ENCODE results near the gene CATSPER4. TPM values are rescaled to one million over a fixed set of nuclear protein-coding genes. Genes with fewer than 3 reads are reported as not detected.

The CATSPER4 gene
- total and polyA plus RNA-seq, 9 donors, result 0.06 TPM; not detected in 8

- 74% methylated on average over 4 of the region's 5 CpGs for WGBS (ENCODE audit: insufficient coverage)
- Histone ChIP-seq H3K27me3 (ENCODE audit: control insufficient read depth, insufficient read depth, low read length) (peaks cover 35% of the 10 kb centered on the region), H3K4me3 (ENCODE audit: low read length) (no peak overlapping the region), H3K9me3 (replicated peaks; ENCODE audit: control insufficient read depth, low read depth, low read length) (no peaks in the 10 kb centered on the region), H3K36me3 (ENCODE audit: control insufficient read depth, insufficient read depth, low read length) (no peaks in the 10 kb centered on the region), H3K4me1 (ENCODE audit: control insufficient read depth, insufficient read depth, low read length) (peaks cover 47% of the 10 kb centered on the region), H3K27ac (ENCODE audit: low read length) (no peak overlapping the region)
- no peak for DNase-seq
Measured at GRCh38 chr1:26158271-26158907, 32.0 kb upstream of the CATSPER4 start.

- Histone ChIP-seq H3K27ac (ENCODE audit: low read length) (peak within 1 kb of the TSS; percentile 35), H3K36me3 (ENCODE audit: control insufficient read depth, insufficient read depth, low read length) (no peaks in the 10 kb centered on the region), H3K4me1 (ENCODE audit: control insufficient read depth, insufficient read depth, low read length) (peaks cover 53% of the 10 kb centered on the region), H3K9me3 (replicated peaks; ENCODE audit: control insufficient read depth, low read depth, low read length) (no peaks in the 10 kb centered on the region), H3K4me3 (ENCODE audit: low read length) (peak within 1 kb of the TSS; percentile 16), H3K27me3 (ENCODE audit: control insufficient read depth, insufficient read depth, low read length) (peaks cover 35% of the 10 kb centered on the region)
- 18% methylated on average over 2 of the region's 6 CpGs for WGBS (ENCODE audit: insufficient coverage)
- DNase-seq, result peak; percentile 33
Measured at GRCh38 chr1:26158908-26159742, 31.3 kb upstream of the CATSPER4 start, which contains the start of gene FAM110D. Gene FAM110D, plus strand, starts transcription at chr1:26159079. Its CDS starts 2,213 bp downstream, at chr1:26161292.

GRCh38 chr1:26159743-26160039, 30.7 kb upstream of the CATSPER4 start:
- WGBS (ENCODE audit: insufficient coverage), result 100% methylated on average over 1 of the region's 4 CpGs
- H3K27ac ChIP-seq (ENCODE audit: low read length), result peak overlapping the region; percentile 35
- H3K27me3 ChIP-seq (ENCODE audit: control insufficient read depth, insufficient read depth, low read length), result peaks cover 35% of the 10 kb centered on the region
- H3K4me1 ChIP-seq (ENCODE audit: control insufficient read depth, insufficient read depth, low read length), result peaks cover 55% of the 10 kb centered on the region
- H3K9me3 ChIP-seq (replicated peaks; ENCODE audit: control insufficient read depth, low read depth, low read length), result no peaks in the 10 kb centered on the region
- H3K4me3 ChIP-seq (ENCODE audit: low read length), result peak overlapping the region; percentile 16
- DNase-seq, result no peak
- no peaks in the 10 kb centered on the region for H3K36me3 ChIP-seq (ENCODE audit: control insufficient read depth, insufficient read depth, low read length)

- DNase-seq, result no peak
- peaks cover 51% of the 10 kb centered on the region for H3K4me1 ChIP-seq (ENCODE audit: control insufficient read depth, insufficient read depth, low read length)
- no peaks in the 10 kb centered on the region for H3K9me3 ChIP-seq (replicated peaks; ENCODE audit: control insufficient read depth, low read depth, low read length)
- H3K36me3 ChIP-seq (ENCODE audit: control insufficient read depth, insufficient read depth, low read length), result no peaks in the 10 kb centered on the region
- H3K27ac ChIP-seq (ENCODE audit: low read length), result no peak overlapping the region
- WGBS (ENCODE audit: insufficient coverage), result 13% methylated on average over 9 of the region's 18 CpGs
- H3K27me3 ChIP-seq (ENCODE audit: control insufficient read depth, insufficient read depth, low read length), result peaks cover 24% of the 10 kb centered on the region
- H3K4me3 ChIP-seq (ENCODE audit: low read length), result peak overlapping the region; percentile 46
Measured at GRCh38 chr1:26160527-26161414, 29.6 kb upstream of the CATSPER4 start.

GRCh38 chr1:26161415-26162219, 28.8 kb upstream of the CATSPER4 start:
- peak; percentile 69 for DNase-seq
- H3K27ac ChIP-seq (ENCODE audit: low read length), result peak overlapping the region; percentile 20
- no peaks in the 10 kb centered on the region for H3K36me3 ChIP-seq (ENCODE audit: control insufficient read depth, insufficient read depth, low read length)
- peaks cover 48% of the 10 kb centered on the region for H3K4me1 ChIP-seq (ENCODE audit: control insufficient read depth, insufficient read depth, low read length)
- 1% methylated on average over 98 of the region's 98 CpGs for WGBS (ENCODE audit: insufficient coverage)
- peaks cover 18% of the 10 kb centered on the region for H3K27me3 ChIP-seq (ENCODE audit: control insufficient read depth, insufficient read depth, low read length)
- H3K9me3 ChIP-seq (replicated peaks; ENCODE audit: control insufficient read depth, low read depth, low read length), result no peaks in the 10 kb centered on the region
- peak overlapping the region; percentile 46 for H3K4me3 ChIP-seq (ENCODE audit: low read length)

- Histone ChIP-seq H3K27ac (ENCODE audit: low read length) (no peak overlapping the region), H3K4me3 (ENCODE audit: low read length) (peak overlapping the region; percentile 46), H3K27me3 (ENCODE audit: control insufficient read depth, insufficient read depth, low read length) (peaks cover 18% of the 10 kb centered on the region), H3K4me1 (ENCODE audit: control insufficient read depth, insufficient read depth, low read length) (peaks cover 44% of the 10 kb centered on the region), H3K9me3 (replicated peaks; ENCODE audit: control insufficient read depth, low read depth, low read length) (no peaks in the 10 kb centered on the region), H3K36me3 (ENCODE audit: control insufficient read depth, insufficient read depth, low read length) (no peaks in the 10 kb centered on the region)
- DNase-seq, result no peak
- 35% methylated on average over 18 of the region's 21 CpGs for WGBS (ENCODE audit: insufficient coverage)
Measured at GRCh38 chr1:26162220-26162709, 28.1 kb upstream of the CATSPER4 start.

- peaks cover 40% of the 10 kb centered on the region for H3K4me1 ChIP-seq (ENCODE audit: control insufficient read depth, insufficient read depth, low read length)
- H3K4me3 ChIP-seq (ENCODE audit: low read length), result no peak overlapping the region
- DNase-seq, result no peak
- H3K9me3 ChIP-seq (replicated peaks; ENCODE audit: control insufficient read depth, low read depth, low read length), result no peaks in the 10 kb centered on the region
- H3K36me3 ChIP-seq (ENCODE audit: control insufficient read depth, insufficient read depth, low read length), result no peaks in the 10 kb centered on the region
- WGBS (ENCODE audit: insufficient coverage), result 73% methylated on average over 3 of the region's 9 CpGs
- H3K27ac ChIP-seq (ENCODE audit: low read length), result no peak overlapping the region
- H3K27me3 ChIP-seq (ENCODE audit: control insufficient read depth, insufficient read depth, low read length), result peaks cover 15% of the 10 kb centered on the region
Measured at GRCh38 chr1:26163684-26164035, 26.7 kb upstream of the CATSPER4 start.

- peak overlapping the region; percentile 33 for H3K4me3 ChIP-seq (ENCODE audit: low read length)
- no peak overlapping the region for H3K27ac ChIP-seq (ENCODE audit: low read length)
- H3K36me3 ChIP-seq (ENCODE audit: control insufficient read depth, insufficient read depth, low read length), result no peaks in the 10 kb centered on the region
- peak; percentile 48 for DNase-seq
- 9% methylated on average over 72 of the region's 72 CpGs for WGBS (ENCODE audit: insufficient coverage)
- H3K9me3 ChIP-seq (replicated peaks; ENCODE audit: control insufficient read depth, low read depth, low read length), result no peaks in the 10 kb centered on the region
- H3K27me3 ChIP-seq (ENCODE audit: control insufficient read depth, insufficient read depth, low read length), result peaks cover 15% of the 10 kb centered on the region
- H3K4me1 ChIP-seq (ENCODE audit: control insufficient read depth, insufficient read depth, low read length), result peaks cover 42% of the 10 kb centered on the region
Measured at GRCh38 chr1:26164036-26164860, 26.2 kb upstream of the CATSPER4 start.
